ENCODE data around the gene SYT17.

GRCh38 chr16:19130852-19131824, 36.9 kb upstream of the SYT17 start:
- no peak for TF ChIP-seq EZH2 (IDR thresholded peaks at IDR 0.05; ENCODE audit: insufficient read depth, poor library complexity, severe bottlenecking)
- no peak for TF ChIP-seq EZH2phosphoT487 (IDR thresholded peaks at IDR 0.05; ENCODE audit: insufficient read depth, low read depth)
